GM12878 (cell line): Measurements from ENCODE around the gene ACKR1. TPM values are rescaled to one million over a fixed set of nuclear protein-coding genes. Genes with fewer than 3 reads are reported as not detected.
A peak's percentile ranks its signal among the peaks of the same experiment; 100 is the strongest.

ENCODE experiments used
- ATAC-seq: fragments of 200-7000 bp; cut with Tn5 transposase; 3 replicates; pipeline ENCODE4 v1.9.1; 2020; ENCODE audit warnings: mild to moderate bottlenecking, moderate library complexity
- BruUV-seq: library from RNA; stranded (reverse); fragments of 400-500 nt; replicated peaks from 2 replicates; lab custom pipeline; 2021; lab: Mats Ljungman, UMichigan
- CTCF ChIA-PET: fragments of 300-600 bp; sonication (Branson Sonifier 250); formaldehyde crosslinking; extraction: SDS; loops from one replicate; lab custom pipeline; 2021; ENCODE audit warnings: inconsistent platforms; lab: Yijun Ruan, JAX
- POLR2A ChIA-PET: fragments of 350-600 bp; formaldehyde crosslinking; extraction: SDS; loops from one replicate; lab custom pipeline; 2021; ENCODE audit warnings: inconsistent platforms; lab: Charles Lee
- RAD21 ChIA-PET: fragments of 300-600 bp; sonication (Branson Sonifier 250); formaldehyde crosslinking; loops from one replicate; lab custom pipeline; 2023; ENCODE audit warnings: antibody characterized with exemption; ENCODE audit not compliant: unreplicated experiment; lab: Charles Lee
- SMC1A ChIA-PET: fragments of 300-600 bp; sonication (Branson Sonifier 250); formaldehyde crosslinking; loops from one replicate; lab custom pipeline; 2023; ENCODE audit not compliant: unreplicated experiment, uncharacterized antibody; lab: Charles Lee
- DNase-seq: peaks from one replicate; pipeline ENCODE4 v3.0.0-alpha.2; 2011; ENCODE audit warnings: low read depth, low spot score
- FAIRE-seq: peaks from 3 replicates; lab custom pipeline; 2011; peaks lifted over from hg19 to GRCh38; lab: Jason Lieb, UNC
- H2AFZ ChIP-seq: 2 replicates; pipeline ENCODE4 v1.6.0; 2011; ENCODE audit warnings: low read depth, low read length, control low read depth; ENCODE audit not compliant: control insufficient read depth
- H3K27ac ChIP-seq: 2 replicates; pipeline ENCODE4 v1.5.1; 2011; ENCODE audit warnings: control low read depth; ENCODE audit not compliant: control insufficient read depth, insufficient read depth
- H3K27me3 ChIP-seq, 2 experiments: replicated peaks in 1 of 2; 2 replicates each; pipeline versions ENCODE4 v1.6.0 to v1.6.1; 2011; ENCODE audit warnings: low read length in 1 of 2; ENCODE audit not compliant: control insufficient read depth in 2 of 2, insufficient read depth in 2 of 2
- H3K36me3 ChIP-seq, 2 experiments: 2 replicates each; pipeline ENCODE4 v1.5.1; 2011; ENCODE audit warnings: low read length in 1 of 2; ENCODE audit not compliant: control insufficient read depth in 2 of 2, insufficient read depth in 2 of 2
- H3K4me1 ChIP-seq: 2 replicates; pipeline ENCODE4 v1.6.1; 2011; ENCODE audit warnings: mild to moderate bottlenecking, low read length, moderate library complexity, mixed read lengths; ENCODE audit not compliant: control insufficient read depth, insufficient read depth
- H3K4me2 ChIP-seq: 2 replicates; pipeline ENCODE4 v1.6.0; 2011; ENCODE audit warnings: control low read depth; ENCODE audit not compliant: control insufficient read depth, insufficient read depth
- H3K4me3 ChIP-seq: fragments of 200-600 bp; sonication (generic); 2 replicates; pipeline ENCODE4 v1.5.1; 2016
- H3K79me2 ChIP-seq: 2 replicates; pipeline ENCODE4 v1.6.0; 2011; ENCODE audit warnings: low read length; ENCODE audit not compliant: control insufficient read depth, insufficient read depth
- H3K9ac ChIP-seq: 2 replicates; pipeline ENCODE4 v1.8.0; 2011; ENCODE audit warnings: low read length, control low read depth, mixed read lengths; ENCODE audit not compliant: control insufficient read depth, insufficient read depth
- H3K9me3 ChIP-seq: replicated peaks from 3 replicates; pipeline ENCODE4 v1.5.1; 2011; ENCODE audit warnings: mild to moderate bottlenecking, low read length; ENCODE audit not compliant: control insufficient read depth, insufficient read depth
- H4K20me1 ChIP-seq: 2 replicates; pipeline ENCODE4 v1.6.0; 2011; ENCODE audit not compliant: control insufficient read depth, insufficient read depth
- E2F8 ChIP-seq: fragments of 450-650 bp; IDR thresholded peaks from 2 replicates; pipeline ENCODE4 v1.6.1; 2018; ENCODE audit warnings: mild to moderate bottlenecking, low read depth, moderate library complexity; ENCODE audit not compliant: partially characterized antibody
- EED ChIP-seq: sonication (generic); IDR thresholded peaks from 2 replicates; pipeline ENCODE4 v1.6.1; 2016; ENCODE audit warnings: antibody characterized with exemption, low read depth
- EZH2 ChIP-seq: IDR thresholded peaks from 2 replicates; pipeline ENCODE4 v1.6.1; 2012; ENCODE audit warnings: low read depth, mild to moderate bottlenecking, control low read depth, inconsistent platforms, low read length, borderline replicate concordance; ENCODE audit not compliant: control insufficient read depth
- FOXM1 ChIP-seq: IDR thresholded peaks from 2 replicates; pipeline ENCODE4 v1.6.1; 2012; ENCODE audit warnings: low read depth, mild to moderate bottlenecking, inconsistent platforms, low read length, moderate library complexity
- IRF3 ChIP-seq: fragments of 450-650 bp; IDR thresholded peaks from 2 replicates; pipeline ENCODE4 v1.6.1; 2014; ENCODE audit warnings: mild to moderate bottlenecking
- MYB ChIP-seq: fragments of 150-350 bp; IDR thresholded peaks from 2 replicates; pipeline ENCODE4 v1.6.1; 2014; ENCODE audit warnings: mild to moderate bottlenecking, low read depth, low read length, borderline replicate concordance
- RAD21 ChIP-seq: IDR thresholded peaks from 2 replicates; pipeline ENCODE4 v1.6.1; 2011; ENCODE audit warnings: mild to moderate bottlenecking, low read depth, low read length, moderate library complexity; ENCODE audit not compliant: insufficient read depth
- SMC3 ChIP-seq: IDR thresholded peaks from 2 replicates; pipeline ENCODE4 v1.6.1; 2011; ENCODE audit warnings: low read length, improper control_type of control experiment, borderline replicate concordance
- ZBED1 ChIP-seq: IDR thresholded peaks from 2 replicates; pipeline ENCODE4 v1.6.1; 2016; ENCODE audit warnings: borderline replicate concordance
- ZNF384 ChIP-seq: IDR thresholded peaks from 2 replicates; pipeline ENCODE4 v1.6.1; 2012; ENCODE audit warnings: low read depth, mild to moderate bottlenecking, low read length, improper control_type of control experiment, borderline replicate concordance
- ZSCAN29 ChIP-seq: fragments of 450-650 bp; IDR thresholded peaks from 2 replicates; pipeline ENCODE4 v1.6.1; 2017; ENCODE audit warnings: mild to moderate bottlenecking, moderate library complexity
- WGBS: methylation state at CpG from one replicate; pipeline ENCODE4 v1.1.6; 2016; ENCODE audit warnings: low lambda C conversion rate; ENCODE audit not compliant: insufficient replicate concordance, insufficient coverage; ENCODE audit errors: missing lambda C conversion rate; 5-methylcytosine and 5-hydroxymethylcytosine counted together
- in situ Hi-C: fragments of 300-500 bp; cut with MboI; formaldehyde crosslinking; loops from 9 replicates; pipeline ENCODE4 v1.14.3; 2018; ENCODE audit warnings: mixed read lengths
- intact Hi-C: fragments of 100-400 bp; cut with micrococcal nuclease; formaldehyde crosslinking; loops from one replicate; pipeline ENCODE4 v1.14.2; 2022; ENCODE audit not compliant: unreplicated experiment
- polyA plus RNA-seq, 11 experiments: library from polyadenylated mRNA; depleted of rRNA in 4 of 11; unstranded in 6 of 11; stranded (reverse) in 5 of 11; fragments of >200 nt; fragmentation: Nextera tagmentation in 4 of 11; fragmentation: Illumina TruSeq in 1 of 11; extraction: Ambion mirVana in 4 of 11; extraction: Trizol in 1 of 11; gene quantifications; 1 replicate in 1 of 11; 2 replicates in 10 of 11; pipeline versions ENCODE4 v1.2.1 to v1.2.3, GENCODE V29; 2011 to 2016; ENCODE audit warnings: inconsistent platforms in 2 of 11, missing spikeins in 2 of 11, low read depth in 1 of 11
- total RNA-seq, 4 experiments: library from RNA; depleted of rRNA in 3 of 4; stranded (reverse); fragments of >200 nt in 3 of 4; fragmentation: Illumina TruSeq in 1 of 4; extraction: Trizol in 1 of 4; gene quantifications; 2 replicates each; pipeline versions ENCODE4 v1.2.1 to v1.2.3, GENCODE V29; 2013 to 2021
- TF ChIP-seq, protein P1 (sequence below): fragments of 450-650 bp; IDR thresholded peaks from 2 replicates; pipeline ENCODE4 v1.6.1; 2017; ENCODE audit warnings: mild to moderate bottlenecking, low read depth, inconsistent platforms; ENCODE audit not compliant: poor library complexity, severe bottlenecking
- TF ChIP-seq, protein P2 (sequence below): IDR thresholded peaks from 2 replicates; pipeline ENCODE4 v1.6.1; 2011; ENCODE audit warnings: low read depth, low read length, improper control_type of control experiment, borderline replicate concordance

Gene ACKR1
- total and polyA plus RNA-seq, 10 of the 15 experiments (the other 5 are each of a cell fraction or from before 2014, with no cell fraction given), result 0.06 to 1.8 (median 0.38) TPM; not detected in 1

DNA sequence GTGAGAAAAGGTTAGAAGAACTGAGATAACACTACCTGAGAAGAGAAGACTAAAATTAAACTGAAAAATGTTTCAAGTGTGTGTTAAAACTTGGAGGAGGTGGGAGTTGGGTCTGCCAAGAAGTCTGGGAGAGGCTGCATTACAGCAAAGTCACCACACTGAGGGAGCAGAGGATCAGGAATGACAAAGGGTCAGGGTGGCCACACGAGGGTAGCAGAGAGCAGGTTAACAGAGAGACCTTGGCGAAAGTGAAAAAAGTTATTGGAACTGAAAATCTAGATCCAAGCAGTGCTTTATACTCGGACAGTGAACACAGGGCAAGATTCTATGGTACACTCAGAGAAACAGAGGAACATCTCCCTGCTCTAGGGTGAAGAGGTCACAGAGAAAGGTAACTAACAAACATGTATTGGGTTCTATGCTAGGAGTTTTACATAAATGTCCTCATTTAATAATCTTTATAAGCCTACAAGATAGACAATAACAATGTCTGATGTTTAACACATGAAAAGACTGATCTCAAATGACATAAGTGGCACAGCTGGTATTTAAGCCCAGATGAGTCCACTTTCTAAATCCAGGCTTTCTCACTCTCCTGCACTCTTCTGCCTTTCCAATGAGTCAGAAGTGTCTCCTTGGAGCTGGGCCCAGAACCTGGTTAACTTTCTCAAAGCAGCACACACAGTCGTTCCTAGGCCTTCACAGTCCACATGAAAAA is 43.5 kb upstream of the ACKR1 start (continued):
- TF ChIP-seq ZNF384 (0 out of 2 replicates have a peak, but pooled peaks have one; percentile 48), FOXM1 (peak; percentile 76; the same call in 1 of the 2 replicates)
- TF ChIP-seq, protein P1, sequence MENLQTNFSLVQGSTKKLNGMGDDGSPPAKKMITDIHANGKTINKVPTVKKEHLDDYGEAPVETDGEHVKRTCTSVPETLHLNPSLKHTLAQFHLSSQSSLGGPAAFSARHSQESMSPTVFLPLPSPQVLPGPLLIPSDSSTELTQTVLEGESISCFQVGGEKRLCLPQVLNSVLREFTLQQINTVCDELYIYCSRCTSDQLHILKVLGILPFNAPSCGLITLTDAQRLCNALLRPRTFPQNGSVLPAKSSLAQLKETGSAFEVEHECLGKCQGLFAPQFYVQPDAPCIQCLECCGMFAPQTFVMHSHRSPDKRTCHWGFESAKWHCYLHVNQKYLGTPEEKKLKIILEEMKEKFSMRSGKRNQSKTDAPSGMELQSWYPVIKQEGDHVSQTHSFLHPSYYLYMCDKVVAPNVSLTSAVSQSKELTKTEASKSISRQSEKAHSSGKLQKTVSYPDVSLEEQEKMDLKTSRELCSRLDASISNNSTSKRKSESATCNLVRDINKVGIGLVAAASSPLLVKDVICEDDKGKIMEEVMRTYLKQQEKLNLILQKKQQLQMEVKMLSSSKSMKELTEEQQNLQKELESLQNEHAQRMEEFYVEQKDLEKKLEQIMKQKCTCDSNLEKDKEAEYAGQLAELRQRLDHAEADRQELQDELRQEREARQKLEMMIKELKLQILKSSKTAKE, result peak; percentile 42

DNA sequence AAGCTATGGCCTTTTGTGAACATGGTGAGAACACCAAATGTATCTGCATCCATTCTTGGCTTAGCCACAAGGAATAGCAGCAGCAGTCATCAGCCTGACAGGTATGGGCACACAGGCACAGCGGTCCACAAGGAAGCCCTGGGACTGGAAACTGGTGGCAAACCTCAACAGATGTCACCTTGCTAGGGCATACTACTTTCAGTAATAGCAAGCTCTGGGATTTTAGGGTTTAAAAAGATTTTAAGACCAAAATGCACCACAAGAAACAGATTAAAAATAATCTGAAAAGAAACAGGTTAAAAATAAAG is 43.0 kb upstream of the ACKR1 start:
- Histone ChIP-seq H2AFZ (no peak overlapping the region), H3K9me3 (no peaks in the 10 kb centered on the region), H3K4me1 (peaks cover 3% of the 10 kb centered on the region; the same call in 1 of the 2 replicates), H3K4me3 (no peak overlapping the region), H3K27me3 (peaks cover 0 to 2% of the 10 kb centered on the region in 2 experiments; a peak in 1 of 4 replicates), H3K36me3 (no peaks in the 10 kb centered on the region), H3K4me2 (no peak overlapping the region), H3K79me2 (no peaks in the 10 kb centered on the region), H3K27ac (no peak overlapping the region), H3K9ac (no peak overlapping the region), H4K20me1 (no peaks in the 10 kb centered on the region)
- in situ Hi-C loops (loop anchor here (5.0 kb wide), 1 partner anchor 36 kb away; no protein-coding TSS in a partner anchor), intact Hi-C loops (loop anchor here (1.0 to 2.0 kb wide), 4 partner anchors 37 to 845 kb away; no protein-coding TSS in a partner anchor)
- 55% methylated on average over 1 of the region's 1 CpG for WGBS
- RAD21 ChIA-PET, result interaction anchor here (0.6 to 1.4 kb wide), 5 partner anchors 29 to 1006 kb away, joined by 3 to 8 read pairs (median 3); no protein-coding TSS in a partner anchor
- FAIRE-seq (no peak), DNase-seq (no peak), ATAC-seq (no peak)
- POLR2A ChIA-PET, result no interaction called here
- SMC1A ChIA-PET, result interaction anchor here (0.7 to 2.8 kb wide), 7 partner anchors 17 to 62 kb away, joined by 3 to 18 read pairs (median 3); no protein-coding TSS in a partner anchor
- CTCF ChIA-PET, result interaction anchor here (2.1 to 7.7 kb wide), 4 partner anchors 28 to 51 kb away, joined by 11 to 116 read pairs (median 43); no protein-coding TSS in a partner anchor
- BruUV-seq, result no TSS peak
- TF ChIP-seq IRF3 (no peak), ZSCAN29 (no peak), E2F8 (no peak), SMC3 (no peak), ZBED1 (no peak), EZH2 (no peak), RAD21 (no peak), MYB (no peak), EED (no peak)
- TF ChIP-seq, protein P2, sequence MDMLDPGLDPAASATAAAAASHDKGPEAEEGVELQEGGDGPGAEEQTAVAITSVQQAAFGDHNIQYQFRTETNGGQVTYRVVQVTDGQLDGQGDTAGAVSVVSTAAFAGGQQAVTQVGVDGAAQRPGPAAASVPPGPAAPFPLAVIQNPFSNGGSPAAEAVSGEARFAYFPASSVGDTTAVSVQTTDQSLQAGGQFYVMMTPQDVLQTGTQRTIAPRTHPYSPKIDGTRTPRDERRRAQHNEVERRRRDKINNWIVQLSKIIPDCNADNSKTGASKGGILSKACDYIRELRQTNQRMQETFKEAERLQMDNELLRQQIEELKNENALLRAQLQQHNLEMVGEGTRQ, result no peak
